ENCODE data around the gene PRDM9. TPM values are rescaled to one million over a fixed set of nuclear protein-coding genes. Genes with fewer than 3 reads are reported as not detected.
"Not testable (repeated sequence)": the region's sequence is repeated elsewhere in the genome, so short reads cannot be mapped to it uniquely, and the experiment has no call there.

Gene PRDM9
- not detected for total RNA-seq

- no peak for DNase-seq
These were observed at the start of gene PRDM9 for GRCh38 chr5:23507278-23507685. Gene PRDM9 (plus strand): TSS chr5:23507609. CDS start chr5:23509034, 1,425 bp downstream.

- DNase-seq, result no peak
These were observed 49.6 kb upstream of the PRDM9 start for GRCh38 chr5:23457780-23458179.

DNA sequence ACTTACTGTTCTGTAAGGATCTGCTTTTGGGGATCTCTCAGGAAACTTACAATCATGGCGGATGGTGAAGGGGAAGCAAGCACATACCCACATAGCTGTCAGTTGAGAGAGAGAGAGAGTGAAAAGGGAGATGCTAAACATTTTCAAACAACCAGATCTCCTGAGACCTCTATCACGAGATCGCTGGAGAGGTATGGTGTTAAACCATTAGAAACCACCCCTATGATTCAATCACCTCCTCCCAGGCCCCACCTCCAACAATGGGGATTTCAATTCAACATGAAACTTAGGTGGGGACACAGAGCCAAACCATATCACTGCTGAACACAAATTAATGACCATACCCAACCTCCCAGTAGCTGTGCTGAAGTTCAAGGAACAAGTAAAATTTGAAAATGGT, 48.2 kb upstream of the PRDM9 start:
- no peak for DNase-seq

- DNase-seq, result no peak
These were observed 45.8 kb upstream of the PRDM9 start for GRCh38 chr5:23461576-23461975.

- DNase-seq, result no peak
These were observed 41.0 kb upstream of the PRDM9 start for GRCh38 chr5:23466401-23466912.

- no peak for DNase-seq
These were observed 38.8 kb upstream of the PRDM9 start for GRCh38 chr5:23468658-23469057.

DNA sequence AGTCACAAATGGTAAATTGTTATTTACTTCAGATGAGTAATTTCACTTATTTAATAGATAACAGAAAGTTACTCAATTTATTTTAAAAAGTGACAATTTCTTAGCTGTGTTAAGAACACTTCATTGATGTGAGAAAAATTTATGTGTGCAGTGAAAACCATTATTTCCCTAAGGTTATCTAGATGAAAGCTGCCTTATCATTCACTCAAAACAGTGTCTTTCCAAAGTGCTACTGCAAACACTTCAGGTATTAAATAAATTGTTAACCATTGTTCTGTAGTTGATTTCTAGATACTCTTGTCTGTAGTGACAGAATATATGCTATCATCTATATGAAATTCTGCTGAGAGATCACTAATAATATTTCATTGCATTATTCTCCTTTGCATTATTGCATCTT, 33.5 kb upstream of the PRDM9 start:
- DNase-seq, result no peak

DNA sequence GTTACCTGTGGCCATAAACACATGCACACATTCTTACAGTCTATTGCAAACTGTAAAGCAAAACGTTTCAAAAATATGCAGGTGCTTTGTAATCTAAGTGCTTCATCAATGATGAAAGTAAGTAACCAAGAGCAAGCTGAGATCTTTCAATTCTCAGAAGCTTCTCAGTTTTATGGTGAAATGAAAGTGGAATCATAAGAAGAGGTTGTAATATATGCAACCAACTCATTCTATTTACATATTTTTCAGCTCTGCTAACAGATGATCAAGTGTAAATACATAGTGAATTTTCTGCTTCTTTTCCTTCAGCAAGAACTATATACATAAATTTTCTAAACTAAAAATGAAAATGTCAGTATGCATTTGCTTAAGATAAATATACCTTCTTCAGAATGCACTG, 33.1 kb upstream of the PRDM9 start:
- DNase-seq, result no peak

GRCh38 chr5:23476580-23476979, 30.8 kb upstream of the PRDM9 start:
- no peak for DNase-seq

GRCh38 chr5:23482642-23483041, 24.8 kb upstream of the PRDM9 start:
- DNase-seq, result no peak

- no peak for DNase-seq
These were observed 24.3 kb upstream of the PRDM9 start for GRCh38 chr5:23483090-23483489.

GRCh38 chr5:23484096-23484495, 23.3 kb upstream of the PRDM9 start:
- DNase-seq, result no peak

DNA sequence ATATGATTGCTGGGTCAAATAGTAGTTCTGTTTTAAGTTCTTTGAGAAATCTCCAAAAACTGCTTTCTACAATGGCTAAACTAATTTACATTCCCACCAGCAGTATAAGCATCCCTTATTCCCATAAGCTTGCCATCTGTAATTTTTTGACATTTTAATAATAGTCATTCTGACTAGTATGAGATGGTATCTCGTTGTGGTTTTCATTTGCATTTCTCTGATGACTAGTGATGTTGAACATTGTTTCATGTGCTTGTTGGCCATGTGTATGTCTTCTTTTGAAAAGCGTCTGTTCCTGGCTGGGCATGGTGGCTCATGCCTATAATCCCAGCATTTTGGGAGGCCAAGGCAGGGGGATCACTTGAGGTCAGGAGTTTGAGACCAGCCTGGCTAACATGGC, 21.2 kb upstream of the PRDM9 start:
- not testable (repeated sequence) for DNase-seq

GRCh38 chr5:23490993-23491392, 16.4 kb upstream of the PRDM9 start:
- no peak for DNase-seq

DNA sequence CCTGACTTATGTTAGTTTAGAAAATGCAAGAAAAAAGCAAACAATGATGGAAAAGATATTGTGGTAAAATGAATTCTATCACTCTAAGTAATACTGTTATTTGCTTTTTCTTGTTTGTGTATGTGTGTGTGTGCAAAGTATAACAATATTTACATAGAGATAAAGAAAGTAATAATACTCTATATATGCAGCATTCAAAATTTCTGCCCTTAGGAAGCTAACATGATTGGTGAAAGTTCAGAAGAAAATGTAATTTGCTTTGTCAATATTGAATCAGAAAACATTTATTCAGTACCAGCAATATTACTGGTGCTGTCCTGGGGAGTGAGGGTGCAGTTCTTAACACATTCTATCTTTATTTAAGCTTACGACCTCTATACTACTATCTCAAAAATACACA, 12.9 kb upstream of the PRDM9 start:
- DNase-seq, result no peak

- DNase-seq, result no peak
These were observed 10.8 kb upstream of the PRDM9 start for GRCh38 chr5:23496576-23496975.

GRCh38 chr5:23506329-23507236, 826 bp upstream of the PRDM9 start:
- no peak for DNase-seq

GRCh38 chr5:23510434-23510833, 3.0 kb downstream of the PRDM9 start:
- not testable (repeated sequence) for DNase-seq

GRCh38 chr5:23522553-23522952, 15.1 kb downstream of the PRDM9 start:
- DNase-seq, result no peak

GRCh38 chr5:23523031-23523430, 15.6 kb downstream of the PRDM9 start:
- no peak for DNase-seq

DNA sequence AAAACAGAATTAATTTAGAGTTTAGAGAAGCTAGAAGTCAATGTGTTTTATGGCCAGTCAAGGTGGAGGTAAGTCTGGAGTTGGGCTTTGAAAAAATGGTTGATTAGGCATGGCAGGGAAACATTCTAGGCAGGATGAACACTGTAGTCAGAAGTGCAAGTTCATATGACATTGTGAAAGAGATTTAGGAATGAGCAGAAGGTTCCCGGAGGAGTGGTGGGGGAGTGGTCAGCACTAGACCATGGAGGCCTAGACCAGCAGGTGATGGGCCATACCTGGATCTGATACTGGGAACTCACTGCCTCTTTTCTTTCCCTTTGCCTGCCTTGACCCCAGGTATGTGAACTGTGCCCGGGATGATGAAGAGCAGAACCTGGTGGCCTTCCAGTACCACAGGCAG, 16.6 kb downstream of the PRDM9 start:
- no peak for DNase-seq

DNA sequence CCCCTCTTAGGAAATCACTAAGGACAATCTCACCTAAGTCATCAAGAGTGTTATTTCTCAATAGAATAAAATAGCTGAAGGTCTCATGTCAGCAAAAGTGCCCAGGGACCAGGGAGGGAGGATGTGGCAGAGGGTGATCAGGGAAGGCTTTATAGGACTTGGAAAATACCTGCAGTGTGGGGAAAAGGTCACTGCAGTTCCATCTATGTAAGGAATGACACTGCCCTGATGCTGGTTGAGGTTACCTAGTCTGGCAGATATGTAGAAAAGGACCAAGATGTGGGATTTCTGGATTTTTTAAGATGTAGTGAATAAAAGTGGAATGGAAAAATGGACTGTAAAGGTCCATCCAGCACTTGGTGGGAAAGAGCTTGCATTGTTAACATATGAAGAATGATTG, 18.3 kb downstream of the PRDM9 start:
- DNase-seq, result no peak

GRCh38 chr5:23526616-23527015, 19.2 kb downstream of the PRDM9 start:
- DNase-seq, result not testable (repeated sequence)
